ENCODE data around the gene FASTKD1. TPM values are rescaled to one million over a fixed set of nuclear protein-coding genes. Genes with fewer than 3 reads are reported as not detected.
"Not testable (repeated sequence)": the region's sequence is repeated elsewhere in the genome, so short reads cannot be mapped to it uniquely, and the experiment has no call there.

The FASTKD1 gene
- total and polyA plus RNA-seq, 4 donors: 10.4 to 40.1 (median 30.1) TPM

DNA sequence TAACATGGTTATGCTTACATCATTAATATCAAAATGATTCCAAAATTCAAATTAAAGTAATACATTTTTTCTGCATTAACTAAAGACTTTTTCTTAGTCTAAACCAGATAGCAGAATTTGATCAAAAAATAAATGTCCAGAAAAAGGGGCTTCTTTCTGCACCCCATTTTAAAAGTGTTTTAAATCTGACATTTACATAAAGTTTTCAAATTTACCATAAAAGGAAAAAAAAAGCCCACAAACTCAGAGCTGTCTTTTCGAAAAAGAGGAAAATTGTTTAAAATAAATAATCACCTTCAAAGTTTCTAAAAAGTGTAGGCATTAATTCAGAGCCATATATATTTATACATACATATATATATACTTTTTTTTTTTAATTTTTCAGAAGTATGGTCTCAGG lies 1.5 kb downstream of the FASTKD1 start:
- TF ChIP-seq, protein P1, sequence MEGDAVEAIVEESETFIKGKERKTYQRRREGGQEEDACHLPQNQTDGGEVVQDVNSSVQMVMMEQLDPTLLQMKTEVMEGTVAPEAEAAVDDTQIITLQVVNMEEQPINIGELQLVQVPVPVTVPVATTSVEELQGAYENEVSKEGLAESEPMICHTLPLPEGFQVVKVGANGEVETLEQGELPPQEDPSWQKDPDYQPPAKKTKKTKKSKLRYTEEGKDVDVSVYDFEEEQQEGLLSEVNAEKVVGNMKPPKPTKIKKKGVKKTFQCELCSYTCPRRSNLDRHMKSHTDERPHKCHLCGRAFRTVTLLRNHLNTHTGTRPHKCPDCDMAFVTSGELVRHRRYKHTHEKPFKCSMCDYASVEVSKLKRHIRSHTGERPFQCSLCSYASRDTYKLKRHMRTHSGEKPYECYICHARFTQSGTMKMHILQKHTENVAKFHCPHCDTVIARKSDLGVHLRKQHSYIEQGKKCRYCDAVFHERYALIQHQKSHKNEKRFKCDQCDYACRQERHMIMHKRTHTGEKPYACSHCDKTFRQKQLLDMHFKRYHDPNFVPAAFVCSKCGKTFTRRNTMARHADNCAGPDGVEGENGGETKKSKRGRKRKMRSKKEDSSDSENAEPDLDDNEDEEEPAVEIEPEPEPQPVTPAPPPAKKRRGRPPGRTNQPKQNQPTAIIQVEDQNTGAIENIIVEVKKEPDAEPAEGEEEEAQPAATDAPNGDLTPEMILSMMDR (IDR thresholded peaks at IDR 0.05; ENCODE audit: control extremely low read depth, extremely low read depth): no peak
- no peak for DNase-seq
- H3K9me3 ChIP-seq (ENCODE audit: control insufficient read depth in 4 of 4, insufficient read depth in 3 of 4, low read length in 3 of 4): no peaks in the 10 kb centered on the region
- H3K36me3 ChIP-seq (ENCODE audit: control insufficient read depth in 4 of 4, insufficient read depth in 4 of 4, low read length in 4 of 4): peaks cover 0 to 4% (median 0%) of the 10 kb centered on the region in 4 donors
- no peak overlapping the region for H3K9ac ChIP-seq (ENCODE audit: insufficient read depth in 1 of 2, low read length in 2 of 2)
- WGBS, 2 donors: 80 to 89% methylated on average over 1 of the region's 1 CpG
- no peak overlapping the region for H3K27ac ChIP-seq (ENCODE audit: low read depth in 1 of 2, low read length in 1 of 2)
- H3K27me3 ChIP-seq (ENCODE audit: control insufficient read depth in 3 of 3, insufficient read depth in 3 of 3, low read length in 2 of 3): no peaks in the 10 kb centered on the region
- H3K4me1 ChIP-seq (ENCODE audit: control insufficient read depth in 5 of 5, insufficient read depth in 5 of 5, low read length in 5 of 5): peaks cover 0 to 7% (median 1%) of the 10 kb centered on the region in 5 donors
- no peak for ATAC-seq (ENCODE audit: insufficient read depth, low FRiP score)
- H3K4me3 ChIP-seq: no peak overlapping the region

- H3K4me1 ChIP-seq (ENCODE audit: control insufficient read depth in 5 of 5, insufficient read depth in 5 of 5, low read length in 5 of 5): peaks cover 0 to 7% (median 1%) of the 10 kb centered on the region in 5 donors
- no peak overlapping the region for H3K4me3 ChIP-seq
- TF ChIP-seq, protein P1 (IDR thresholded peaks at IDR 0.05; ENCODE audit: control extremely low read depth, extremely low read depth): no peak
- DNase-seq (no peak), ATAC-seq (ENCODE audit: insufficient read depth, low FRiP score) (no peak)
- WGBS, 2 donors: 90 to 94% methylated on average over 3 of the region's 3 CpGs
- H3K27me3 ChIP-seq (ENCODE audit: control insufficient read depth in 3 of 3, insufficient read depth in 3 of 3, low read length in 2 of 3): no peaks in the 10 kb centered on the region
- peaks cover 0 to 4% (median 0%) of the 10 kb centered on the region in 4 donors for H3K36me3 ChIP-seq (ENCODE audit: control insufficient read depth in 4 of 4, insufficient read depth in 4 of 4, low read length in 4 of 4)
- no peaks in the 10 kb centered on the region for H3K9me3 ChIP-seq (ENCODE audit: control insufficient read depth in 4 of 4, insufficient read depth in 3 of 4, low read length in 3 of 4)
- no peak overlapping the region for H3K27ac ChIP-seq (ENCODE audit: low read depth in 1 of 2, low read length in 1 of 2)
- no peak overlapping the region for H3K9ac ChIP-seq (ENCODE audit: insufficient read depth in 1 of 2, low read length in 2 of 2)
Observed at GRCh38 chr2:169571571-169571970, 2.1 kb downstream of the FASTKD1 start.

DNA sequence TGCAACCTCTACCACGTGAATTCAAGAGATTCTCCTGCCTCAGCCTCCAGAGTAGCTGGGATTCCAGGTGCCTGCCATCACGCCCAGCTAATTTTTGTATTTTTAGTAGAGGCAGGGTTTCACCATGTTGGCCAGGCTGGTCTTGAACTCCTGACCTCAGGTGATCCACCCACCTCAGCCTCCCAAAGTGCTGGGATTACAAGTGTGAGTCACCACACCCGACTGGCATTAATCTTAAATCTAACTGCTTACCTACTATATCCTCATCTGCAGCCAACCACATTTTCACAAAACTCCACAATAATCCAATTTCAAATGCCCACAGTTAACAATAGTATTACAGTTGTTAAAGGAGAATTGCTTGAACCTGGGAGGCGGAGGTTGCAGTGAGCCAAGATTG lies 2.9 kb downstream of the FASTKD1 start:
- H3K27me3 ChIP-seq (ENCODE audit: control insufficient read depth in 3 of 3, insufficient read depth in 3 of 3, low read length in 2 of 3); ATAC-seq (ENCODE audit: insufficient read depth, low FRiP score); H3K27ac ChIP-seq (ENCODE audit: low read depth in 1 of 2, low read length in 1 of 2); DNase-seq; H3K9ac ChIP-seq (ENCODE audit: insufficient read depth in 1 of 2, low read length in 2 of 2); H3K4me1 ChIP-seq (ENCODE audit: control insufficient read depth in 5 of 5, insufficient read depth in 5 of 5, low read length in 5 of 5); H3K36me3 ChIP-seq (ENCODE audit: control insufficient read depth in 4 of 4, insufficient read depth in 4 of 4, low read length in 4 of 4); H3K4me3 ChIP-seq; H3K9me3 ChIP-seq (ENCODE audit: control insufficient read depth in 4 of 4, insufficient read depth in 3 of 4, low read length in 3 of 4): not testable (repeated sequence)
- WGBS, 2 donors: 96 to 97% methylated on average over 4 of the region's 4 CpGs

GRCh38 chr2:169569948-169570347 lies 3.7 kb downstream of the FASTKD1 start:
- Histone ChIP-seq H3K4me3 (no peak overlapping the region), H3K9ac (ENCODE audit: insufficient read depth in 1 of 2, low read length in 2 of 2) (no peak overlapping the region), H3K27me3 (ENCODE audit: control insufficient read depth in 3 of 3, insufficient read depth in 3 of 3, low read length in 2 of 3) (no peaks in the 10 kb centered on the region), H3K9me3 (ENCODE audit: control insufficient read depth in 4 of 4, insufficient read depth in 3 of 4, low read length in 3 of 4) (no peaks in the 10 kb centered on the region), H3K27ac (ENCODE audit: low read depth in 1 of 2, low read length in 1 of 2) (no peak overlapping the region), H3K36me3 (ENCODE audit: control insufficient read depth in 4 of 4, insufficient read depth in 4 of 4, low read length in 4 of 4) (peaks cover 0 to 8% (median 2%) of the 10 kb centered on the region in 4 donors), H3K4me1 (ENCODE audit: control insufficient read depth in 5 of 5, insufficient read depth in 5 of 5, low read length in 5 of 5) (peaks cover 0 to 7% (median 1%) of the 10 kb centered on the region in 5 donors)
- no peak for ATAC-seq (ENCODE audit: insufficient read depth, low FRiP score)
- 64 to 83% methylated on average over 2 of the region's 2 CpGs for WGBS, 2 donors
- no peak for DNase-seq
- TF ChIP-seq, protein P1 (IDR thresholded peaks at IDR 0.05; ENCODE audit: control extremely low read depth, extremely low read depth): no peak
